ENCODE measurements around the gene KNDC1. TPM values are rescaled to one million over a fixed set of nuclear protein-coding genes. Genes with fewer than 3 reads are reported as not detected.

The KNDC1 gene
- total RNA-seq, 6 experiments from 2014 or later: 0.54 to 11.6 (median 8.2) TPM

DNA sequence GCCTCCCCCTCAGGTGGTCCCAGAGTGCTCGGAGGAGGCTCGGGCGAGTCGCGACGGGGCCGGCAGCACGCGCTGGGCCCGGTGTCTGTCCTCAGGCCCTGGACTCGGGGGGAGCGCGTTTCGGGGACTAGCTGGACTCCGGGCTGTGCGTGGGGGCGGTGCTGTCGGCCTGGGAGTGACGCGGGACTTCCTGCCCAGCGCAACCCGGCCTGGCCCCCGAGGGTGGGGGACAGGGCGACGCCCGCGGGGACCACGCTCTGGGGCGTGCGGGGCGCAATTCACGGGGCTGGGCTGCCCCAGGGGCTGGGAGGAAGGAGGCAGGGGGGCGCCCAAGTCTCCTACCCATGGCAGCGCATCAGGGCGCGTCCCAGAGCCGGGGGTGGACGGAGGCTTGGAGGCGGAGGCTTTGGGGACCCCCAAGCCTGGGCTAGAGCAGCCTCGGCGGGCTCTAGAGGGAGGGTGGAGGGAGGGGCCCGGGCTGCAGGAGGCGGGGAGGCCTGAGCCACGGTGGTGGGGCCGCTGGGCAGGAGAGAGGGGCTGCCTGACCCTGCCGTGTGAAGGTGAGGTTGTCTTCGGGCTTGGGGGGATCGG, 75.3 kb downstream of the KNDC1 start:
- intact Hi-C loops (cut with DNase I): no loop called here
- peak; percentile 8 to 38 (median 20) for ATAC-seq
- peaks cover 0 to 4% of the 10 kb centered on the region in 2 donors for H3K27me3 ChIP-seq
- TF ChIP-seq CTCF (IDR thresholded peaks at IDR 0.05): no peak
- TF ChIP-seq POLR2A (IDR thresholded peaks at IDR 0.05): no peak
- no peaks in the 10 kb centered on the region for H3K36me3 ChIP-seq
- no peaks in the 10 kb centered on the region for H3K9me3 ChIP-seq
- H3K4me3 ChIP-seq: no peak overlapping the region
- H3K4me1 ChIP-seq: peaks cover 0 to 9% (median 0%) of the 10 kb centered on the region in 4 donors
- 0% methylated on average over 7 of the region's 48 CpGs for WGBS (ENCODE audit: insufficient coverage, low coverage, low lambda C conversion rate, missing lambda C conversion rate)
- no peak for DNase-seq
- H3K27ac ChIP-seq: no peak overlapping the region

- TF ChIP-seq CTCF (IDR thresholded peaks at IDR 0.05) (no peak), POLR2A (IDR thresholded peaks at IDR 0.05) (no peak)
- peaks cover 0 to 9% (median 0%) of the 10 kb centered on the region in 4 donors for H3K4me1 ChIP-seq
- no peak overlapping the region for H3K4me3 ChIP-seq
- H3K27ac ChIP-seq: no peak overlapping the region
- DNase-seq (no peak), ATAC-seq (peak; percentile 12 to 46 (median 30))
- H3K27me3 ChIP-seq: peaks cover 0 to 4% of the 10 kb centered on the region in 2 donors
- 2% methylated on average over 7 of the region's 18 CpGs for WGBS (ENCODE audit: insufficient coverage, low coverage, low lambda C conversion rate, missing lambda C conversion rate)
- intact Hi-C loops (cut with DNase I): no loop called here
- H3K36me3 ChIP-seq: no peaks in the 10 kb centered on the region
- H3K9me3 ChIP-seq: no peaks in the 10 kb centered on the region
Measured at GRCh38 chr10:133235932-133236331, 75.9 kb downstream of the KNDC1 start.

DNA sequence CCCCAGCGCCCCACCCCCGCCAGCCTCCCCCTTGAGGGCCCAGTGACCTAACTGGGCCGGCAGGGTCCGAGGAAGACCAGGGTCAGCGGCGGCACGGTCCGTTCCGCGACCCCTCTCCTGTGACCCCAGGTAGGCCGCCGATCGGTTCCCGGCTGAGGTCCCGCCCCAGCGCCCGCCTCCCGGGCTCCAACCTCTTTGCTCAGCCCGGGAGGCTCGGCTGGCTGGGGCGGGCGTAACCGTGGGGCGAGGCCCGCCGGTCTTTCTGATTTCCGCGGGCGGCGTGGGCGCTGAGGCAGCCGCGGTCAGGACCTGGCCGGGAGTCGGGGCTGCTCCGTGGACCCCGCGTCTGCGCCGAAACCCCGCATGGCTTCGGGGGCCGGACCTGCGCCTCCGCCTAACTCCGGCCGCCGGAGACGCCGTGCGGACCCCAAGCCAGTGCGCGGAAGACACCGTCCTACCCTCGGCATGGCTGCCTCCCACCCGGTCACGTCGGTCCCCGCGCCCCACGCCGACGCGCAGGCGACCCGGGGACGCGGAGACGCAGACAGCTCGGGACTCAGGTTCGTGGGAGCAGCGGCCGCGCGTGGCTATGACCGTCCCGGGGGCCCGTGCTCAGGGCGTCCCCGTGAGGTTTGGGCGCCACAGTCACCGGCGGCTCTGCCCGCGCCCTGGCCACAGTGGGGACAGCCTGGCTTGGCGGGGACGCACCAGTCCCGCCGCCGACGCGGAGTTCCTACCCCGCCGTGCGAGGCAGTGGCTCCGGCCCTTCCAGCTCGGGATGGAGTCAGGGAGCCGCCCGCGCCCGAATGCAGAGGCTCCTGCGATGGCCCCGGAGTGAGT, 76.6 kb downstream of the KNDC1 start:
- no peak overlapping the region for H3K4me3 ChIP-seq
- intact Hi-C loops (cut with DNase I): no loop called here
- H3K4me1 ChIP-seq: peaks cover 0 to 9% (median 0%) of the 10 kb centered on the region in 4 donors
- no peaks in the 10 kb centered on the region for H3K9me3 ChIP-seq
- H3K27ac ChIP-seq: no peak overlapping the region
- ATAC-seq: peak; percentile 4 to 42 (median 24)
- no peak for DNase-seq
- WGBS (ENCODE audit: insufficient coverage, low coverage, low lambda C conversion rate, missing lambda C conversion rate): 3% methylated on average over 24 of the region's 103 CpGs
- peaks cover 0 to 4% of the 10 kb centered on the region in 2 donors for H3K27me3 ChIP-seq
- H3K36me3 ChIP-seq: no peaks in the 10 kb centered on the region
- TF ChIP-seq POLR2A (IDR thresholded peaks at IDR 0.05) (no peak), CTCF (IDR thresholded peaks at IDR 0.05) (no peak)

GRCh38 chr10:133237241-133237587, 77.2 kb downstream of the KNDC1 start:
- H3K27me3 ChIP-seq: peaks cover 0 to 4% of the 10 kb centered on the region in 2 donors
- WGBS (ENCODE audit: insufficient coverage, low coverage, low lambda C conversion rate, missing lambda C conversion rate): no CpG with 5 or more reads among the region's 32 CpGs

More at GRCh38 chr10:133237241-133237587, 77.2 kb downstream of the KNDC1 start:
- Histone ChIP-seq H3K36me3 (no peaks in the 10 kb centered on the region), H3K4me1 (peaks cover 0 to 9% (median 0%) of the 10 kb centered on the region in 4 donors), H3K4me3 (no peak overlapping the region), H3K9me3 (no peaks in the 10 kb centered on the region), H3K27ac (no peak overlapping the region)
- DNase-seq: no peak
- no peak for ATAC-seq
- intact Hi-C loops (cut with DNase I): no loop called here
- TF ChIP-seq CTCF (IDR thresholded peaks at IDR 0.05) (no peak), POLR2A (IDR thresholded peaks at IDR 0.05) (no peak)

Measured in right lobe of liver (tissue), 6 donors.